GM23248 (cell line): ENCODE results near the gene DCUN1D2.

Experiments
- EZH2 ChIP-seq: fragments of 200-600 bp; sonication (generic); IDR thresholded peaks from 2 replicates; pipeline ENCODE4 v1.6.1; 2018; ENCODE audit warnings: antibody characterized with exemption, mild to moderate bottlenecking; ENCODE audit not compliant: insufficient read depth, poor library complexity, severe bottlenecking
- EZH2phosphoT487 ChIP-seq: fragments of 200-600 bp; sonication (generic); IDR thresholded peaks from 2 replicates; pipeline ENCODE4 v1.6.1; 2018; ENCODE audit warnings: antibody characterized with exemption, moderate library complexity, mild to moderate bottlenecking, low read depth; ENCODE audit not compliant: insufficient read depth

- TF ChIP-seq EZH2: no peak
- TF ChIP-seq EZH2phosphoT487: no peak
Measured at GRCh38 chr13:113507505-113508345, 17.2 kb upstream of the DCUN1D2 start.
